ENCODE results near the gene ORC6.

ORC6 gene

DNA sequence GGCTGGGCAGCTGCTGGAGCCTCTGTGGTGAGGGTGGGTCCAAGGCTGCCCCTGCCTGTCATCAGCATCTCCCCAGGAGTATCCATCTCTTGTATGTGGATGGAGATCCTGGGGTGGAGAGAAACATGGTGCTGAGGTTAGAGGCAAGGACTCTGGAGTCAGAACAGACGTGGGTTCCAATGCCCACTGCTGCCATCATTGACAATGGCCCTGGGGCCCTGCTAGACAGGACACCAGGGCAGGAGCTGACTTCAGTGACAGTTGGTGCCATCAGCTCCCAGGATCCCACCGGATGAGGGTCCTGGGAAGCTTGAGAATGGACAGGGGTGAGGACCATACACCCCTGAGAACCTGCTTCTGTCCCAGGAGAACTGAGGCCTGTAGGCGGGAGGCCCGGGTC, 43.1 kb downstream of the ORC6 start:
- DNase-seq: no peak

DNA sequence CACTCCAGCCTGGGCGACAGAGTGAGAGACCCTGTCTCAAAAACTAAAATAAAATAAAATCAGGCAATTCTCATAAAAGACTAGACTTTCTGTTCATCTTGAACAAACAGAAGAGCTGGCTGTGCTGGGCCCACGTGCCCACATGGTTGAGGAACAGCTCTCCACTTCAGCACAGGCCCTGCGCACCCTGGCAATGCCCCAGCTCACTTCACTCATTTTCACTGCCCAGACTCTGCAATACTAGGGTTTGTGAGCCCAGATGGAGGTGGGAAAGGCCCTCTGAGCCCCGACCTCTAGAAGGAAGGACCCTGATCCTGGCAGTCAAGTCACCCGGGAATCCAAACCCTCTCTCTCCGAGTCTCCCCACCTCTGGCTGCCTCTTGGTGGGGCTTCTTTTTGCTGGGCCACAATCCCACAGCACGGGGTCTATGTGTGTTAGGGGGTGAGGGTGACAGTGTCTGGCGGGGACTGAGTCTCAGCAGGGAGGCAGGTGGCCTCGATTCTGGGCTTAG, 43.9 kb downstream of the ORC6 start:
- DNase-seq: no peak

DNA sequence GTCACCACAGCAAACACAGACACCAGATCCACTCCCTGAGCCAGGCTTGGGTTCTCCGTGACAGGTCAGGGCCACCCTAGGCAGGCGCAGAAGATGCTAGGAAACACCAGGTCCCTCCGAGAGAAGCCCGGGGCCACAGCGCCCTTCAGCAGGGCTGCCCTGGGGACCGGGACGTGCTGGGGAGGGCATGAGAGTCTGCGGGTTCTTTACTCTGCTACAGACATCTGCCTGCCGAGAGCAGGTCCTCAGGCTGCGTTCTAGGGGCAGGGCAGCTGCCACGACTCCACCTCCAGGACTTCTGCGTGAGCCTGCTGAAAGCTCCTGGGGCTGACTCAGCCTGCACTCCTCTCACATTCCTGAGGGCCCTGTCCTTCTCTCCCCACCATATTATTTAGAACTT, 47.2 kb downstream of the ORC6 start:
- DNase-seq: no peak

DNA sequence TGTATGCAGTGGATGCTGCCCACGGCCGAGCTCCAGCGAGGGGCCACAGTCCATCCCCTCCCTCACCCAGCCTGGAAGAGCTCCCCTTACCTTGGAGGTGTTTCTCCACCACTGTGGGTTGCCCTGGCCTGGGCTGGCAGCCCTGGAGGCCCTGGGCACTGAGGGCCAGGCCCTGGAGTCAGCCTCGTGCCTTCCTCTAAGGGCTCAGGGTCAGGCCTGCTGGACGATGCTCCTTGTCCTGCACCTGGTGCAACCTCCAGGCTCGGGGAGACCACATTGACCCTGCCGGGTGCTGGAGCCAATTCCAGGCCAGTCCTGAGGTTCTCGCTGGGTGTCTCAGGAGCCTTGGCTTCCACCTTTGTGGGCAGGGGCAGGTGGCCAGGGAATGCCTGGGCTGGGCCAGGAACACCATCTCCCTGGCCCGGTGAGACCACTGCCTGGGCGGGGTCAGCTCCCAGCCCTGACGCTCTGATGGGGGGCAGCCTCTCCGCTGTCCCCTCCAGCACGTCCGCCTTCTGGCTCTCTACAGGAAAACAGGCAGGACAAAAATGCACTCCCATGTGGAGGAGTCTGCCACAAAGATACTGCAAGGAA, 48.3 kb downstream of the ORC6 start:
- no peak for DNase-seq

DNA sequence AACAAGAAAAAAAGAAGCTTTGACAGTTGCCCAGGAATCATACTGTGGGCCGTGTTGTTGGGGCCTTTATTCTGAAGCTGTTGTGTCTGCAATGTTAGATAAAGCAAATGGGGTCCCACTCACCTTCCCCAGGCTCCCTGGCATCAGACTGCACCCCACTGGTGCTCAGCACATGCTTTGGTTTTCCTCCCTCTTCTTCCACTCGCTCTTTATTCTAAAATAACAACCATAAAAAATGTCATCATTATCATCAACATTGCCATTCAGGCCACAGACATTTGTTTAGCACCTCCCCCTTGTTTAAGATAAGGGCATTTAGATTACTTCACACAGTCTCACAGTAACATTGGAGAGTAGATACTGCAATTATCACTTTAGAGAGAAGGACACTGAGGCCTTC, 50.5 kb downstream of the ORC6 start:
- DNase-seq: no peak

DNA sequence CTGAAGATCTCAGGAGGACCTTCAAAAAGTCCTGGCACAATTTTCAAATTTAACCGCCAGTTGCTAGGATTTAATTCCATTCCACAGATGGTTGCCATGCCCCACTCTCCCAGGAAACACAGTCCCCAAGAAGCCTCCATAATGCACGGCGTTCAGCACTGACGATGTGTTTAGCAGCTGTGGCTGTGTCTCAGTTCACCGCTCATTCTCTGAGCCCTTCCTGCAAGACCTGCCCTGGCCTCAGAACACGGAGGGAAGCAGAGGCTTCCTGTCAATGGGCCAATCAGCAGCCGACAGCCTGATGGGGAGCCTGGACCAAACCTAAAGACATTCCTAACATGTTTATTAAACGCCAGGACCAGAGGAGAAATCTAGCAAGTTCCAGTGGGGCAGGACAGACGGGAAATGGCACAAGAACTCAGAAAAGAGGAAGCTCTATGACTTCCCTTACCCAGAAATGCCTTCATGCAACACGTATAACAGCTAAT, 53.8 kb downstream of the ORC6 start:
- DNase-seq: peak; percentile 9

DNA sequence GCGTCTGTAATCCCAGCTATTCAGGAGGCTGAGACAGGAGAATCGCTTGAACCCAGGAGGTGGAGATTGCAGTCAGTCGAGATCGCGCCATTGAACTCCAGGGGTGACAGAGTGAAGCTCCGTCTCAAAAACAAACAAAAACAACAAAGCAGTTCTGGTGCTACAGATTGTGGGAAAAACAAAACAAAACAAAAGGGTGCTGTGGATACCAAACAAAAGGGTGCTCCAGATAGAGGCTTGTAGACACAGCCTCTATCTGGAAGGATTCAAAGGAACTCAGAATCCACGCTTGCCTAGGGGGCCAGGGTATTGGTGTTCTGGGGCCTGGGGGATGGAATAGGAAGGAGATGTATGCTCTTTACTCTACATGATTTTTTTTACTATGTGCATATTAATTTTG, 56.2 kb downstream of the ORC6 start:
- DNase-seq: no peak

DNA sequence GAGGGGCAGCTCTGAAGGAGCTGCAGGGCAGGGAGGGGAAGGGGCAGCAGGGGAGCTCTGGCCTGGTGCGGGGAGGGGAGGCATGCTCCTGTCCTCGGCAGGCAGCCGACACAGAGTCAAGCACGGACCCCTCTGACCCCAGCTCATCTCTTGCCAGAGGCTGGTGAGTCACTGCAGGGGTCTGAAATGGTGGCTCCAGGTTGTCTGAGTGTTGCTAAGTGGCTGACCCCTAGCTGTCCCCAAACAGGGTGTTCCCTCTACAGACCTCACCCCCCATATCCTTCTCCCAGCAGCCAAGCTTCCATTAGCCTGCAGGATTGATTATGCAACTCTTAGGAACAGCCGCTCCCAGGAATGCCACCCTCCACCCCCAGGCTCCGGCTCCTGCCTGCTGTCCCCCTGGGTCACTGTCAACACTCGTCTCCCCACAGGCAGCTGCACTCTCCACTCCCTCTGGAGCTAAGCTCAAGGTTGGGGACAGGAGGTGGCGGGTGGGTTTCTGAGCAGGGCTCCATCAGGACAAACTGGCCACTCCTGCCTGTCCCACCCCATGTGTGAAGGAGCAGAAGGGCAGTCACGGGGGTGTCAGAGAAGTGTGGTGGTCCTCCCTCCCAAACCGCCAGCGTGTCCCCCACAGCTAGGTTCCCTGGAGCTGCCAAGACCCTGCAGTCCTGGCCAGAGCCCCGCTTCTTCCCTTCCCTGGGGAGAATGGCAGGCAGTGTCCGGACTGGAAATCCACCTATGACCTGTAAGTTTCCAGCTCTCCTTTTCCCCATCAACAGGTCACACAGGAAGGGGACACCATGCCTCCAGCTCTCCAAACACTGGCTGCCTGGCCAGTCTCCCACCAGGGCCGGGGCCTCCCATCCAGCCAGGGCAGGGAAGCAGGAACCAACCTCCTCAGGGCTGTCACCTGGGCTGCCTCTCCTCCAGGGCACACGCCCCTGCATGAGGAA, 57.6 kb downstream of the ORC6 start:
- no peak for DNase-seq
